Measurements from ENCODE around the gene THEMIS. TPM values are rescaled to one million over a fixed set of nuclear protein-coding genes. Genes with fewer than 3 reads are reported as not detected.

THEMIS gene
- total and polyA plus RNA-seq, 2 experiments from 2014 or later = 0.05 to 0.11 TPM

DNA sequence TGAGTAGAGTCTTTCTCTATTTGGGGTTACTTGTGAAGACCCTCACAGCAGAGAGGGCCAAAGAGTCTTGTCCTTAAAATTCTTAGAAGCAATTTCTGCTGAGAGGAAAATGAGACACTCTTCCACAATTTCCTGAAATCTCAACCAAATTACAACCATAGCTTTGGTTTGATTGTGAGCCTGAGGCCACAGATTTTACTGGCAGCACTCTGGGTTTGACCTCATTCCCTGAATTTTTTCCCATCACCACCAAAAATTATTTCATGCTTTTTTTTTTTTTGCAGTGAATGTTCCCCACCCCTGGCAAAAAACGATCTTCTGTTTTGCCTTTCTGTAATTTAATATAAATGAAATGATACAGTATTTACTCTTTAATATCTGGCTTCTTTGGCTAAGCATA is 125.5 kb downstream of the THEMIS start:
- Histone ChIP-seq H3K36me3 (ENCODE audit: low read depth) (no peaks in the 10 kb centered on the region), H3K27me3 (replicated peaks; ENCODE audit: insufficient read depth) (no peaks in the 10 kb centered on the region), H3F3A (ENCODE audit: insufficient read depth) (no peaks in the 10 kb centered on the region), H3K9me2 (ENCODE audit: insufficient read depth) (no peaks in the 10 kb centered on the region), H3K27ac (peak overlapping the region; percentile 35; the same call in 1 of the 2 replicates), H3K9me3 (ENCODE audit: low read depth) (no peaks in the 10 kb centered on the region), H3K79me2 (ENCODE audit: insufficient read depth) (no peaks in the 10 kb centered on the region), H3K4me1 (ENCODE audit: insufficient read depth) (peaks cover 26% of the 10 kb centered on the region), H2AFZ (peak overlapping the region; percentile 50), H3K4me3 (no peak overlapping the region), H3K9ac (no peak overlapping the region; the same call in 1 of the 2 replicates), H3K4me2 (ENCODE audit: unreplicated experiment) (peak overlapping the region; percentile 13), H4K20me1 (ENCODE audit: insufficient read depth) (no peaks in the 10 kb centered on the region)
- no peak for TF ChIP-seq EZH2 (IDR thresholded peaks at IDR 0.05; ENCODE audit: insufficient read depth, poor library complexity, severe bottlenecking)
- TF ChIP-seq EZH2phosphoT487 (IDR thresholded peaks at IDR 0.05; ENCODE audit: insufficient read depth, low read depth) = no peak
- WGBS, 2 experiments (ENCODE audit: low coverage in 1 of 2, low lambda C conversion rate in 2 of 2, missing lambda C conversion rate in 2 of 2) = 0 to 5% methylated on average over 1 of the region's 1 CpG
- in situ Hi-C loops (cut with MboI) = no loop called here
- DNase-seq = peak; percentile 40

DNA sequence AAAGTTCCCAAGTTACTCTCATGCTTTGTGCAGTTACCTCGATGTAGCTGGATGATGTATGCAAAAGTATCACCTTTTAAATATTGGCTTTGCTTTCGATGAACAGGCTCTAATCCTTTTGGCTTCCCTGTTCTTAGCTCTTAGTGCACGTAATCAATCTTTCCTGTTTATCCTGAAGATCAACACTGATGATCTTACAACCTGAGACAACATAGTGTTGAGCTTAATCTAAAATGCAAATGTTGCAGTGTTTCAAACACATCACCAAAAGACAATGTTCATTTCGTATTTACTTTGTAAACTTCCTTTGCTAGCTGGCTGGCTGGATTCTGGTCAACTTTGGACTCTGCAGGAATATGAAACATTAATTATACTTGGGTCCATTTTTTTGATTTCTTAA is 132.1 kb downstream of the THEMIS start:
- DNase-seq = no peak
- Histone ChIP-seq H3K9ac (no peak overlapping the region), H3K4me2 (ENCODE audit: unreplicated experiment) (no peak overlapping the region), H4K20me1 (ENCODE audit: insufficient read depth) (no peaks in the 10 kb centered on the region), H3F3A (ENCODE audit: insufficient read depth) (no peaks in the 10 kb centered on the region), H3K4me1 (ENCODE audit: insufficient read depth) (no peaks in the 10 kb centered on the region), H3K9me3 (ENCODE audit: low read depth) (no peaks in the 10 kb centered on the region), H3K36me3 (ENCODE audit: low read depth) (no peaks in the 10 kb centered on the region), H3K79me2 (ENCODE audit: insufficient read depth) (no peaks in the 10 kb centered on the region), H3K4me3 (no peak overlapping the region), H3K27me3 (replicated peaks; ENCODE audit: insufficient read depth) (no peaks in the 10 kb centered on the region), H3K27ac (no peak overlapping the region), H3K9me2 (ENCODE audit: insufficient read depth) (no peaks in the 10 kb centered on the region), H2AFZ (no peak overlapping the region)
- WGBS, 2 experiments (ENCODE audit: low coverage in 1 of 2, low lambda C conversion rate in 2 of 2, missing lambda C conversion rate in 2 of 2) = 63 to 66% methylated on average over 4 of the region's 4 CpGs
- TF ChIP-seq EZH2phosphoT487 (IDR thresholded peaks at IDR 0.05; ENCODE audit: insufficient read depth, low read depth) (no peak), EZH2 (IDR thresholded peaks at IDR 0.05; ENCODE audit: insufficient read depth, poor library complexity, severe bottlenecking) (no peak)
- in situ Hi-C loops (cut with MboI) = no loop called here

DNA sequence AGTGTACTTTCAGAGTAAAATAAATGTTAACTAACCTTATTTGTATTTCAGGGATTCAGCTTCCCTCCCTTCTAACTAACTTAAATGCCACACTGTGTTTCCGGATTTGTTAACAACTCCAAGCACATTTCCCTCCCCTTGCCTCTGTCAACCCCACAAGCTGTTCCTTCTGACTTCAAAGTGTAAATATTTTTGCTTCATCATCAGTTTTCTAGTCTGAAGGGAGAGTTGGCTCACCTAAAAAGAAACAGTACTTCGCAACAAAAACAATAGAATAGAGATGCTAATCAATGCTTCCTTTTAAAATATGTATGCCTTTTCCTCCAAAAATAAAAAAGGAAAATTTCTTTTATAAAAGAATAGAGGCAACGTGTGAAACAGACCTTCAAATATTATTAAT is 132.6 kb downstream of the THEMIS start:
- no peaks in the 10 kb centered on the region for H3K4me1 ChIP-seq (ENCODE audit: insufficient read depth)
- no peaks in the 10 kb centered on the region for H3K27me3 ChIP-seq (replicated peaks; ENCODE audit: insufficient read depth)
- H3K9me3 ChIP-seq (ENCODE audit: low read depth) = no peaks in the 10 kb centered on the region
- H3K79me2 ChIP-seq (ENCODE audit: insufficient read depth) = no peaks in the 10 kb centered on the region
- no peaks in the 10 kb centered on the region for H3K36me3 ChIP-seq (ENCODE audit: low read depth)
- H2AFZ ChIP-seq = no peak overlapping the region
- no peaks in the 10 kb centered on the region for H3F3A ChIP-seq (ENCODE audit: insufficient read depth)
- no peak overlapping the region for H3K4me2 ChIP-seq (ENCODE audit: unreplicated experiment)
- no peak for DNase-seq
- H3K9ac ChIP-seq = no peak overlapping the region
- H3K27ac ChIP-seq = no peak overlapping the region
- H4K20me1 ChIP-seq (ENCODE audit: insufficient read depth) = no peaks in the 10 kb centered on the region
- H3K9me2 ChIP-seq (ENCODE audit: insufficient read depth) = no peaks in the 10 kb centered on the region
- no peak overlapping the region for H3K4me3 ChIP-seq
- 44 to 46% methylated on average over 3 of the region's 3 CpGs for WGBS, 2 experiments (ENCODE audit: low coverage in 1 of 2, low lambda C conversion rate in 2 of 2, missing lambda C conversion rate in 2 of 2)
- in situ Hi-C loops (cut with MboI) = no loop called here
- TF ChIP-seq EZH2phosphoT487 (IDR thresholded peaks at IDR 0.05; ENCODE audit: insufficient read depth, low read depth) (no peak), EZH2 (IDR thresholded peaks at IDR 0.05; ENCODE audit: insufficient read depth, poor library complexity, severe bottlenecking) (no peak)

DNA sequence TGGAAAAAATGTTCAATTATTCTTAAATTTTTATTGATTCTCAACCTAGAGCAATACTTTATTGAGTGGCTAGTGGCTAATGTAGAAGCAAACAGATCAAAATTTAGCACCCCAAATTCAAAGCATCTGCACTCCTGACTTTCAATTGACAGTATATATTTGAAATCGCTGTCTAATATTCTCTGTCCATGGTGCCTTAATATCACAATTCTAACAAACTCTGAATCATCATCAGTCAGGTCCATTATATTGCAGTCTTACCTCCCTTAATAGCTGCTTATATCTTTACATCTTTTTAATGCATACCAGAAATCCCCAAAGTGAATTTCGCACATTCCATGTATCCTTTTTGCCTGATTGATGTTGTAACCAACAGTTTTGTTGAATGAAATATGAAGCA is 134.9 kb downstream of the THEMIS start:
- no peak for TF ChIP-seq EZH2phosphoT487 (IDR thresholded peaks at IDR 0.05; ENCODE audit: insufficient read depth, low read depth)
- TF ChIP-seq EZH2 (IDR thresholded peaks at IDR 0.05; ENCODE audit: insufficient read depth, poor library complexity, severe bottlenecking) = no peak
- H3K4me3 ChIP-seq = no peak overlapping the region
- no peaks in the 10 kb centered on the region for H4K20me1 ChIP-seq (ENCODE audit: insufficient read depth)
- no peak overlapping the region for H3K27ac ChIP-seq
- H3K9ac ChIP-seq = no peak overlapping the region
- H3K79me2 ChIP-seq (ENCODE audit: insufficient read depth) = no peaks in the 10 kb centered on the region
- DNase-seq = no peak
- 61 to 69% methylated on average over 2 of the region's 2 CpGs for WGBS, 2 experiments (ENCODE audit: low coverage in 1 of 2, low lambda C conversion rate in 2 of 2, missing lambda C conversion rate in 2 of 2)
- H3F3A ChIP-seq (ENCODE audit: insufficient read depth) = no peaks in the 10 kb centered on the region
- H3K36me3 ChIP-seq (ENCODE audit: low read depth) = no peaks in the 10 kb centered on the region
- H3K4me2 ChIP-seq (ENCODE audit: unreplicated experiment) = no peak overlapping the region
- in situ Hi-C loops (cut with MboI) = no loop called here
- no peaks in the 10 kb centered on the region for H3K9me3 ChIP-seq (ENCODE audit: low read depth)
- no peaks in the 10 kb centered on the region for H3K9me2 ChIP-seq (ENCODE audit: insufficient read depth)
- H3K4me1 ChIP-seq (ENCODE audit: insufficient read depth) = no peaks in the 10 kb centered on the region
- no peak overlapping the region for H2AFZ ChIP-seq
- no peaks in the 10 kb centered on the region for H3K27me3 ChIP-seq (replicated peaks; ENCODE audit: insufficient read depth)

DNA sequence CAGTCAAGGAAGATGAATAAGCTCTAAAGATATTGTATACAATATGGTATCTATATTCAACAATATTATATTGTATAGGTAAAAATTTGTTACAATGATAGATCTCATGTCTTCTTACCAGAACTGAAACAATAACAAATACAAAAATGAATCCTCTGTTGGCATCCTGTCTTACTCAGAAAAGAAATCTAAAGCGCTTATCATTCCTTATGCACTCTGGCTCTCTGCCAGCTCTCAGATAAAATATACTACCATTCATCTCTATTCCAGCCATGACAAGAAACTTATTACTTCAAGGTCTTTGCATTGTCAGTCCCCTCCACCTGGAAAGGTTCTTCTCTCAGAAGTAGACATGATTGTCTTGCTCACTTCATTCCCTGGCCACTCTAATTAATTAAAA is 138.6 kb downstream of the THEMIS start:
- in situ Hi-C loops (cut with MboI) = no loop called here
- Histone ChIP-seq H3K4me3 (no peak overlapping the region), H4K20me1 (ENCODE audit: insufficient read depth) (no peaks in the 10 kb centered on the region), H3K4me2 (ENCODE audit: unreplicated experiment) (no peak overlapping the region), H3K4me1 (ENCODE audit: insufficient read depth) (no peaks in the 10 kb centered on the region), H3K27me3 (replicated peaks; ENCODE audit: insufficient read depth) (no peaks in the 10 kb centered on the region), H3K79me2 (ENCODE audit: insufficient read depth) (no peaks in the 10 kb centered on the region), H3K9me2 (ENCODE audit: insufficient read depth) (no peaks in the 10 kb centered on the region), H2AFZ (no peak overlapping the region), H3K27ac (no peak overlapping the region), H3F3A (ENCODE audit: insufficient read depth) (no peaks in the 10 kb centered on the region), H3K9ac (no peak overlapping the region), H3K9me3 (ENCODE audit: low read depth) (no peaks in the 10 kb centered on the region), H3K36me3 (ENCODE audit: low read depth) (no peaks in the 10 kb centered on the region)
- DNase-seq = no peak
- TF ChIP-seq EZH2phosphoT487 (IDR thresholded peaks at IDR 0.05; ENCODE audit: insufficient read depth, low read depth) (no peak), EZH2 (IDR thresholded peaks at IDR 0.05; ENCODE audit: insufficient read depth, poor library complexity, severe bottlenecking) (no peak)
- WGBS, 2 experiments (ENCODE audit: low coverage in 1 of 2, low lambda C conversion rate in 2 of 2, missing lambda C conversion rate in 2 of 2) = 90 to 91% methylated on average over 1 of the region's 1 CpG

Measured in GM23248 (cell line).